DOHH2 (cell line): ENCODE measurements around the gene RBMS3.

Source experiments
- EZH2phosphoT487 ChIP-seq: fragments of 200-600 bp; sonication (generic); IDR thresholded peaks from 2 replicates; pipeline ENCODE4 v1.6.1; 2017; ENCODE audit warnings: borderline replicate concordance, mild to moderate bottlenecking, antibody characterized with exemption, low read length, moderate library complexity, mixed read lengths
- TF ChIP-seq, protein P1 (sequence below): fragments of 200-600 bp; sonication (generic); IDR thresholded peaks from one replicate; pipeline ENCODE4 v1.5.1; 2014; ENCODE audit warnings: antibody characterized with exemption, mild to moderate bottlenecking, low read depth, low read length; ENCODE audit not compliant: poor library complexity, severe bottlenecking

- TF ChIP-seq, protein P1, sequence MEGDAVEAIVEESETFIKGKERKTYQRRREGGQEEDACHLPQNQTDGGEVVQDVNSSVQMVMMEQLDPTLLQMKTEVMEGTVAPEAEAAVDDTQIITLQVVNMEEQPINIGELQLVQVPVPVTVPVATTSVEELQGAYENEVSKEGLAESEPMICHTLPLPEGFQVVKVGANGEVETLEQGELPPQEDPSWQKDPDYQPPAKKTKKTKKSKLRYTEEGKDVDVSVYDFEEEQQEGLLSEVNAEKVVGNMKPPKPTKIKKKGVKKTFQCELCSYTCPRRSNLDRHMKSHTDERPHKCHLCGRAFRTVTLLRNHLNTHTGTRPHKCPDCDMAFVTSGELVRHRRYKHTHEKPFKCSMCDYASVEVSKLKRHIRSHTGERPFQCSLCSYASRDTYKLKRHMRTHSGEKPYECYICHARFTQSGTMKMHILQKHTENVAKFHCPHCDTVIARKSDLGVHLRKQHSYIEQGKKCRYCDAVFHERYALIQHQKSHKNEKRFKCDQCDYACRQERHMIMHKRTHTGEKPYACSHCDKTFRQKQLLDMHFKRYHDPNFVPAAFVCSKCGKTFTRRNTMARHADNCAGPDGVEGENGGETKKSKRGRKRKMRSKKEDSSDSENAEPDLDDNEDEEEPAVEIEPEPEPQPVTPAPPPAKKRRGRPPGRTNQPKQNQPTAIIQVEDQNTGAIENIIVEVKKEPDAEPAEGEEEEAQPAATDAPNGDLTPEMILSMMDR: no peak
- no peak for TF ChIP-seq EZH2phosphoT487
These were observed 626.0 kb downstream of the RBMS3 start for GRCh38 chr3:29906906-29907305.
